Common myeloid progenitor, CD34-positive (primary cell): ENCODE data around the gene TFF2.

ENCODE experiments used
- CTCF ChIA-PET: fragments of 350-600 bp; sonication (Branson Sonifier 250); formaldehyde crosslinking; loops from one replicate; lab custom pipeline; 2021; ENCODE audit warnings: antibody characterized with exemption; lab: Charles Lee
- POLR2A ChIA-PET: fragments of 350-600 bp; sonication (Branson Sonifier 250); formaldehyde crosslinking; loops from one replicate; lab custom pipeline; 2021; ENCODE audit warnings: antibody characterized with exemption; lab: Charles Lee
- DNase-seq, 3 donors: peaks; one replicate each; pipeline versions ENCODE4 v3.0.0 to v3.0.0-alpha.2; 2013
- H3K27ac ChIP-seq, 2 experiments: 1 replicate in 1 of 2; 2 replicates in 1 of 2; pipeline ENCODE4 v1.7.0; 2013; ENCODE audit warnings: inconsistent platforms in 2 of 2, low read length in 2 of 2, mild to moderate bottlenecking in 2 of 2, low read depth in 1 of 2, moderate library complexity in 1 of 2; ENCODE audit not compliant: severe bottlenecking in 2 of 2, insufficient read depth in 1 of 2, poor library complexity in 1 of 2
- H3K27me3 ChIP-seq, 5 experiments: replicated peaks in 2 of 5; 1 replicate in 3 of 5; 2 replicates in 2 of 5; pipeline versions ENCODE4 v1.6.1 to v1.7.0; 2013; ENCODE audit warnings: low read length in 4 of 5, mild to moderate bottlenecking in 2 of 5, moderate library complexity in 2 of 5, inconsistent platforms in 1 of 5; ENCODE audit not compliant: insufficient read depth in 5 of 5, control insufficient read depth in 4 of 5
- H3K36me3 ChIP-seq, 4 experiments: 1 replicate in 2 of 4; 2 replicates in 2 of 4; pipeline versions ENCODE4 v1.6.1 to v1.7.0; 2013; ENCODE audit warnings: low read length in 3 of 4, control low read depth in 1 of 4, mild to moderate bottlenecking in 1 of 4; ENCODE audit not compliant: control insufficient read depth in 4 of 4, insufficient read depth in 4 of 4
- H3K4me1 ChIP-seq, 4 experiments: 1 replicate in 3 of 4; 2 replicates in 1 of 4; pipeline versions ENCODE4 v1.6.1 to v1.7.1; 2013; ENCODE audit warnings: low read length in 3 of 4, mild to moderate bottlenecking in 3 of 4, control low read depth in 1 of 4, inconsistent platforms in 1 of 4, moderate library complexity in 1 of 4; ENCODE audit not compliant: control insufficient read depth in 4 of 4, insufficient read depth in 4 of 4; ENCODE audit errors: control extremely low read depth in 1 of 4
- H3K4me3 ChIP-seq, 7 experiments: 1 replicate in 4 of 7; 2 replicates in 3 of 7; pipeline versions ENCODE4 v1.5.1 to v1.7.0; 2013; ENCODE audit warnings: mild to moderate bottlenecking in 7 of 7, low read length in 6 of 7, moderate library complexity in 6 of 7, inconsistent platforms in 2 of 7, low read depth in 2 of 7, control low read depth in 1 of 7; ENCODE audit not compliant: insufficient read depth in 4 of 7, control insufficient read depth in 1 of 7; ENCODE audit errors: extremely low read depth in 1 of 7
- H3K9me3 ChIP-seq, 5 experiments: 1 replicate in 4 of 5; 2 replicates in 1 of 5; pipeline versions ENCODE4 v1.6.1 to v1.7.1; 2013; ENCODE audit warnings: low read length in 4 of 5, mild to moderate bottlenecking in 2 of 5, inconsistent platforms in 1 of 5, low read depth in 1 of 5, moderate library complexity in 1 of 5; ENCODE audit not compliant: control insufficient read depth in 4 of 5, insufficient read depth in 2 of 5; ENCODE audit errors: control extremely low read depth in 1 of 5
- WGBS: methylation state at CpG from one replicate; pipeline ENCODE4 v1.1.5; 2013; ENCODE audit not compliant: insufficient coverage; 5-methylcytosine and 5-hydroxymethylcytosine counted together

Gene TFF2

DNA sequence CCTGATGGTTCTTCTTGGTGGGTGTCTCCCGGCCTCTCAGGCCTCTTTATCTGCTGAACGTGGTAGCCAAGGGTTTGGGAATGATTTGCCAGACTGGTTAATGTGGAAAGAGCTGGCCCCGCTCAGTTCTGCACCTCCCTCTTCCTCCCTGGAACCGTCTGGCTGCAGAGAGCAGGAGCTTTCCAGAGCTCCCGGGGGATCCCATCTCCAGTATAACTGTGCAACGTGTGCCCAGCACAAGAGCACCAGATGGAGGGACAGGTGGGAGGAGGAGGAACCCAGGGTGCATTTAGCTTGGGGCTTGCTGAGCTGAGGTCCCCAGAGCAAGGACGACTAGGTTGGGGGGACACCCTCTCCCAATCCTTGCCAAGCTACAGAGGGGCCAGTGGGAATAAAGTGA is 10.5 kb upstream of the TFF2 start:
- ChIA-PET CTCF (interaction anchor here (0.7 to 1.3 kb wide), 4 partner anchors 14 to 60 kb away, joined by 3 to 4 read pairs (median 3); no protein-coding TSS in a partner anchor), POLR2A (no interaction called here)
- DNase-seq, result no peak
- peaks cover 0 to 15% (median 11%) of the 10 kb centered on the region in 5 experiments for H3K9me3 ChIP-seq
- no peak overlapping the region for H3K4me3 ChIP-seq
- H3K36me3 ChIP-seq, result no peaks in the 10 kb centered on the region
- H3K27ac ChIP-seq, result no peak overlapping the region
- peaks cover 0 to 6% (median 2%) of the 10 kb centered on the region in 5 experiments for H3K27me3 ChIP-seq
- peaks cover 0 to 8% (median 6%) of the 10 kb centered on the region in 4 experiments for H3K4me1 ChIP-seq
- 74% methylated on average over 5 of the region's 7 CpGs for WGBS

DNA sequence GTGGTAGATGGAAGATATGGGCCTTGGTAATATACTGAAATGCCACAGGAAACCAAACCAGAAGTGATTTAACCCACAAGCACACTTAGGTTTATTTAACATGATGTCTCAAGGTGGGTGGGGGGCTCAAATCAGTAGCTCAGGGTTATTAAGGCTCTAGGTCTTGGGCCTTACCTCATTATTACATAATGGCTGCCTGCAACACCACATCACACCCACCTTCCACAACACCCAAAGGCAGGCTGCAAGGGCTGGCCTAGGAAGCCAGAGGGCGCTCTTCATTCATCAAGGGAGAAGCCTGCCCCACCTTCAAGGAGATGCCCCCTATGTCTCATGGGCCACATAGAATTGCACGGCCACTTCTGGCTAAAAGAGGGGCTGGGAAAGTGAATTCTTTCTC is 9.5 kb upstream of the TFF2 start:
- Histone ChIP-seq H3K36me3 (no peaks in the 10 kb centered on the region), H3K27ac (no peak overlapping the region), H3K4me1 (peaks cover 0 to 8% (median 6%) of the 10 kb centered on the region in 4 experiments), H3K27me3 (peaks cover 0 to 6% (median 2%) of the 10 kb centered on the region in 5 experiments), H3K4me3 (no peak overlapping the region), H3K9me3 (peaks cover 0 to 22% (median 13%) of the 10 kb centered on the region in 5 experiments)
- CTCF ChIA-PET, result interaction anchor here (1.1 to 1.3 kb wide), 3 partner anchors 9 to 68 kb away, joined by 3 read pairs; no protein-coding TSS in a partner anchor
- POLR2A ChIA-PET, result no interaction called here
- 67% methylated on average over 2 of the region's 2 CpGs for WGBS
- no peak for DNase-seq

- H3K27me3 ChIP-seq, result peaks cover 0 to 6% (median 2%) of the 10 kb centered on the region in 5 experiments
- H3K9me3 ChIP-seq, result peaks cover 0 to 23% (median 14%) of the 10 kb centered on the region in 5 experiments
- H3K4me3 ChIP-seq, result no peak overlapping the region
- CTCF ChIA-PET, result no interaction called here
- no peak for DNase-seq
- 95% methylated on average over 12 of the region's 13 CpGs for WGBS
- H3K36me3 ChIP-seq, result no peaks in the 10 kb centered on the region
- no peak overlapping the region for H3K27ac ChIP-seq
- no peaks in the 10 kb centered on the region for H3K4me1 ChIP-seq
- POLR2A ChIA-PET, result no interaction called here
Measured at GRCh38 chr21:42358937-42359336, 8.1 kb upstream of the TFF2 start.

DNA sequence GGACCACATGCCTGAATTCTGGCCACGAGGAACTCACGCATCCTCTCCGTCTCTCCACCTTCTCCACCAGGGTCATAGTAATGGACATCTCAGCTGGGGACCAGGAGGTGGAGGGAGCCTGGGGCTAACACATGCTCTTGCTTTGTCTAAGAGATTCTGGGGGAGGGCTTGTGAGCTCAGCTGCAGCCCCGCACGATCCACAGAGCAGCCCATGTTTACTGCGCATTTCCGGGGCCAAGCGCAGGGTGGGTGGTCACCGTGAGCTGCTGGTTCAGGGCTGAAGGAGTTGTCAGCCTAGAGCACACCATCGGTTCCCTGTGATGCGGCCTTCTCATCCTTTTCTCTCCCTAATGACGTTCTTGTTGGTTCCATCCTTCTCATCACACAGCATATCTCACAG is 7.5 kb upstream of the TFF2 start:
- Histone ChIP-seq H3K27ac (no peak overlapping the region), H3K9me3 (peaks cover 0 to 23% (median 14%) of the 10 kb centered on the region in 5 experiments), H3K4me1 (no peaks in the 10 kb centered on the region), H3K4me3 (no peak overlapping the region), H3K36me3 (no peaks in the 10 kb centered on the region), H3K27me3 (peaks cover 0 to 6% (median under 1%) of the 10 kb centered on the region in 5 experiments)
- ChIA-PET CTCF (interaction anchor here (1.3 to 1.4 kb wide), 2 partner anchors 23 to 88 kb away, joined by 3 to 4 read pairs; no protein-coding TSS in a partner anchor), POLR2A (no interaction called here)
- WGBS, result 97% methylated on average over 12 of the region's 12 CpGs
- no peak for DNase-seq

GRCh38 chr21:42357307-42357706 is 6.5 kb upstream of the TFF2 start:
- CTCF ChIA-PET, result interaction anchor here (1.1 to 1.4 kb wide), 3 partner anchors 12 to 89 kb away, joined by 3 to 4 read pairs (median 3); no protein-coding TSS in a partner anchor

GRCh38 chr21:42356650-42357049 is 5.9 kb upstream of the TFF2 start:
- POLR2A ChIA-PET, result no interaction called here
- Histone ChIP-seq H3K36me3 (no peaks in the 10 kb centered on the region), H3K27me3 (peaks cover 0 to 4% (median 0%) of the 10 kb centered on the region in 5 experiments), H3K4me3 (no peak overlapping the region), H3K4me1 (no peaks in the 10 kb centered on the region), H3K27ac (no peak overlapping the region), H3K9me3 (peaks cover 0 to 23% (median 14%) of the 10 kb centered on the region in 5 experiments)
- CTCF ChIA-PET, result interaction anchor here (1.1 kb wide), 1 partner anchor 13 kb away, joined by 3 read pairs; no protein-coding TSS in a partner anchor
- 82% methylated on average over 6 of the region's 6 CpGs for WGBS
- DNase-seq, result no peak

More at GRCh38 chr21:42357307-42357706, 6.5 kb upstream of the TFF2 start:
- H3K4me3 ChIP-seq, result no peak overlapping the region
- no peaks in the 10 kb centered on the region for H3K36me3 ChIP-seq
- WGBS, result no CpG with 5 or more reads among the region's 3 CpGs
- peaks cover 0 to 6% (median 0%) of the 10 kb centered on the region in 5 experiments for H3K27me3 ChIP-seq
- POLR2A ChIA-PET, result no interaction called here
- no peaks in the 10 kb centered on the region for H3K4me1 ChIP-seq
- no peak for DNase-seq
- H3K9me3 ChIP-seq, result peaks cover 0 to 23% (median 14%) of the 10 kb centered on the region in 5 experiments
- no peak overlapping the region for H3K27ac ChIP-seq

- no peak overlapping the region for H3K27ac ChIP-seq
- ChIA-PET CTCF (no interaction called here), POLR2A (no interaction called here)
- peaks cover 0 to 23% (median 14%) of the 10 kb centered on the region in 5 experiments for H3K9me3 ChIP-seq
- no peaks in the 10 kb centered on the region for H3K4me1 ChIP-seq
- 100% methylated on average over 2 of the region's 2 CpGs for WGBS
- no peak for DNase-seq
- peaks cover 0 to 2% (median 0%) of the 10 kb centered on the region in 5 experiments for H3K27me3 ChIP-seq
- no peaks in the 10 kb centered on the region for H3K36me3 ChIP-seq
- no peak overlapping the region for H3K4me3 ChIP-seq
Measured at GRCh38 chr21:42356046-42356445, 5.3 kb upstream of the TFF2 start.
